CMK (cell line): ENCODE results near the gene LMF1.
"Not testable (repeated sequence)": the region's sequence is repeated elsewhere in the genome, so short reads cannot be mapped to it uniquely, and the experiment has no call there.

Experiments
- DNase-seq: peaks from one replicate; pipeline ENCODE4 v3.0.0-alpha.2; 2010; ENCODE audit warnings: low read depth

Gene LMF1

DNA sequence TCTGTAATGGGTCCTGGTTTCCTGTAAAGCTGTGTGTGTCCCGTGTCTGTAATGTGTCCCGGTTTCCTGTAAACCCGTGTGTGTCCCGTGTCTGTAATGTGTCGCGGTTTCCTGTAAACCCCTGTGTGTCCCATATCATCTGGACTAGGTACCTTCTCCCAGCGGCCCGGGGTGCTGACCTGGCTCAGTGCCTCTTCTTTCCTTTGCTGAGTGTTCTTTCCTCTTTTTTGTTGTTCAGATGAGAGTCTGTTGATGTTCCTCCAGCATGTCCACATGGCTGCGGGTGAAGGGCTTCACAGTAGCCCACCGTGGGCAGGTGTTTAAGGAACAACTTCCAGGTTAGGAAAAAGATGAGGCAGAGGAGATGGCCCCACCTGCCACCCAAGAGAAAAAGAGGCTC lies 123.6 kb downstream of the LMF1 start:
- DNase-seq = no peak

GRCh38 chr16:845351-845745 lies 125.4 kb downstream of the LMF1 start:
- DNase-seq = no peak

GRCh38 chr16:844638-845350 lies 126.0 kb downstream of the LMF1 start:
- DNase-seq = no peak

DNA sequence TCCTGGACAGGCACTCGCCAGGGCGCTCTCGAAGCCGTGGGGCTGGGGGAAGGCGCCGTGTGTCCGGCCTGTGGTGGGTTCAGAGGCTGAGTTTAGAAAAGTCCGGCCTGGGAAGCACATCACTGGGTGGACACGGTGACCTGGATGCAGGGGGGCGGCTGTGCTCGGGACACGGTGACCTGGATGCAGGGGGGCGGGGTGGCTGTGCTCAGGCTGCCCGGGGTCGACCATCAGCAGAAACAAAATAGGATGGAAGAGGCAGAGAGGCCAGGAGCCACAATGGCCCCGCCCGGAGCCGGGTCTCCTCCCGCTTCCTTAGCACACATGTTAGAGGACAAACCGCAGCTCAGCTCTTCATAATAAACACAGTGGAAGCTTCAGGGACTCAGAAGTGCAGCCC lies 127.0 kb downstream of the LMF1 start:
- DNase-seq = no peak

DNA sequence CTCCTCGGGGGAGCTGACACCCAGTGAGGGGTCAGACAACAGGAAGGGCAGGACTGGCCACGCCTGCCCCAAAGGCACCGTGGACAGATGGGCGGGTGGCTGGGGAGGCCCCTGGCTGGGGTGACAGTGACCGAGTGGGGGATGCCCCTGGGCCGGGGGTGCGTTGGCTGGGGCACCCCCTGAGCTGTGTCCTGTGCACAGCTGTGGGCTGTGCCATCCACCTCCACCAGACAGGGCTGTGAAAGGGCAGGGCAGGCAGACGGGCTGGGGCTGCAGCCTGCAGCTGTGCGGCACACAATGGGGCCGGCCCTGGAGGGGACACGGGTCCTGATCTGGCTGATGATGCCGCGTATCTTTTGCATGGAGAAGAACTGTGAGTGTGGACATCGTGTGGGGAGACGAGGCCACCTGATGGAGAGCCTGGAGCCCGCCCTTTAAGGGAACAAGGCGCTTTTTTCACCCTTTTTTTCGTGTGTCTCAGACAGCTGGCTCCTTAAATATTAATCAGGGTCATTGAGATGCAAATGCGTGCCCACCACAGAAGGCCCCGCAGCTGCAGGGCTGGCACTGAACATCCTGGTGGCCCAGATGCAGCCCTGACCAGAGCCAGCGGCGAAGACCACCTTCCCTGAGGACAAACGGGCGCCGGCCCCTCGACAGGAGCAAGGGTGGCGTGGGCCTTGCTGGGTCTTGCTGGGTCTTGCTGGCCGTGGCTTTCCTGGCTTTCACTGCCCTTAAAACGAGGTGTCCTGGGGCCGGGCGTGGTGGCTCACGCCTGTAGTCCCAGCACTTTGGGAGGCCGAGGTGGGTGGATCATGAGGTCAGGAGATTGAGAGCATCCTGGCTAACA lies 127.8 kb downstream of the LMF1 start:
- no peak for DNase-seq

DNA sequence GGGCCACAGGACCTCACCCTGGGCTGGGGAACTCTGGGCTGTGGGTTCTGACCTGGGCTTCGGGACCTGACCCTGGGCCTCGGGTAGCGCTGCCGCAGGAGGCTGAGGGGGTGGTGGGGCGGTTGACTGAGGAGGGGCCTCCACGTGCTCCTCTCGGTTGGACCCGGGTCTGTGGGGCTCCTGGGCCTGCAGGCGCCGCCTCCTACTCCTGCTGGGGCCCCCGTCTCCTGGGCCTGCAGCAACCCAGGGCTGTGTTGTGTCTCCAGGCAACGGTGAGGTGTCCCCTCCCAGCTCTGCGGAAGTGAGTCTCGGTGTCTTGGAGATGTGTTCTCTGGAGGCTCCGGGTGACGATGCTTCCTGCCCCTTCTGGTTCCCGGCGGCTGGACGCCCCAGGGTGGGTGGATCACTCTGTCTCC lies 128.7 kb downstream of the LMF1 start:
- no peak for DNase-seq

- DNase-seq = no peak
Measured at GRCh38 chr16:841455-842060, 129.2 kb downstream of the LMF1 start.

DNA sequence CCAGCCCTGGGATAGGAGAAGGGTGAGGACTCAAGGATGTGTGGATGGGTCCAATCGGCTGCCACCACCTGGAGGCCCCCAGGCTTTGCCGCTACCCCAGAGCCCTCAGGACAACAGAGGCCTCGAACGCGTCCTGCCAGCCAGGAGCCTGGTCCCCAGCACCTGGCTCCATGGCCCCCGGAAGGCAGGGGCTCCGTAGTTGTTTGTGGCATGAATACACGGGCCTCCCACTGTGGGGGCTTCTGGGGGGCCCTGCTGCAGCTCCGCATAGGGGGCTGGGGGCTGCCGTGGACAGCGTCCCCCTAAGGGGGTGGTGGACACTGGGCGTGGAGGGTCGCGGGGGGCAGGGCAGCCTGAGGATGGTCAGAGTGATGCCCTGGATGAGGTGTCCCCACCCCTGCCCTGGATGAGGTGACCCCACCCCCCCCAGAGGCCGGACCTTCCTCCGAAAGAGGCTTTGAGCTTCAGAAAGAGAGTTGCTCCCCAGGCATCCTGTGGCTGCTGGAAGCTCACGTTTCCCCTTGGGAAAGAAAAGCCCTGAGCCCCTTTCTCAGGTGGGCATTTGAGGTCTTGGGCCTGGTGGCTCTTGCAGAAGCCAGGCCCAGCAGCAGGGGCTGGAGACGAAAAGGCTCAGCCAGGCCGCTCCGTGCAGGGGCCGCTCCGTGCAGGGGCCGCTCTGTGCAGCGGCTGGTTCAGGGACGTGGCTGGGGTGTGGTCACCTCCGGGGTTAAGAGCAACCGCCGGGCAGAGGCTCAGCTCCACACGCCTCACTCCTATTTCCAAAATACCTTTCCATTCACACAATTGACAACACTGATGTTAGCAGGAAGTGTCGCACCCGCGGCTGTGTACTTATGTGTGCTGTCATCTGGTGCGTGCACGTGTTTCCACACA lies 130.0 kb downstream of the LMF1 start:
- DNase-seq = no peak

DNA sequence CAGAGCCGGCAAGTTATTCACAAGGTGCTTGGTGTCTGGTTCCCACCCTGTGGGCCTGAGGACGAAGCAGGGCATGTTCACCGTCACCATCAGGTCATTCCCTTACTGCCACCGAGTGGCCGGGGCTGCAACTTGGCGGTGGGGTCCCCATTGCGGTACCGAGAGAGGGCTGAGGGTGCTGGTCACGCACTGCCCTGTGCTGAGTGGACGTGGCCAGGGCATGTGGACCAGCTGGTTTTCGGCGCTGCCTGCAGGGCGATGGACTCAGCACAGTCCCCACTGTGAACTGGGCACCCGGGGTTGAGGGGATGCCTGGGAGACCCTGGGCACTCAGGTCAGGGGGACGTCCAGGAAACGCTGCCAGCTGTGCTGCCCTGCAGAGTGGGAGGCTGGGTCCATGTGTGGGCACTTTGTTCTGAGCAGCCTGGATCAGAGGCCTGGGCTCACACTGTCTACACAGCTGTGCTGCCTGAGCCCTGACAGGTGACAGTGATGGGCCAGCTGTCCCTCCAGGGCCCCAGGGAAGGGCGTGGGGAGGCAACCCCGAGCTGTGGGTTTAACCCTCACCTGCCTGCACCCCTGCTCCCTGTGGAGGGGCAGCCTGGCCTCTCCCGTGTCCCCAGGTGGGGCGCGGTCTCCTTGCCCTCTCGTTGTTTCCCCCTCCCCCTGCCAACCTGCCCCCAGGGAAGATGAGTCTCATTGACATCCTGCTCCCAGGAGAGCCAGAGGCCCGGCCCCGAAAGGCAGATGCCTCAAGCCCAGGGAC lies 131.0 kb downstream of the LMF1 start:
- no peak for DNase-seq

DNA sequence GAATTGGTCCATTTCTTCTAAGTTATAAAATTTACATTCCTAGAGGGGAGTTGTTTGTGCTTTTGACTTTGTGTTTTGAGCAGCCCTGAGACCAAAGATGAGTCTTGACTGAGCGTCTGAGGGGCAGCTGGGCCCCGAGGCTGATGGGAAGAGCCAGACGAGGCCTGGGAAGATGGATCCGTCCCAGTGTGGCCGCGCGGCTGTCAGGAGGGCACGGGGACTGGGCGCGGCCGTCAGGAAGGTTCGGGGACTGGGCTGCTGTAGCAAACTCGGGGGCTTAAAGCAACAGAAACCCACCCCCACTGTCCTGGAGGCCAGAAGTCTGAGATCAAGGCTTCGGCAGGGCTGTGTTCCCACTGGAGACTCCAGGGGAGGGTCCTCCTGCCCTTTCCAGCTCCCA lies 132.0 kb downstream of the LMF1 start:
- no peak for DNase-seq

DNA sequence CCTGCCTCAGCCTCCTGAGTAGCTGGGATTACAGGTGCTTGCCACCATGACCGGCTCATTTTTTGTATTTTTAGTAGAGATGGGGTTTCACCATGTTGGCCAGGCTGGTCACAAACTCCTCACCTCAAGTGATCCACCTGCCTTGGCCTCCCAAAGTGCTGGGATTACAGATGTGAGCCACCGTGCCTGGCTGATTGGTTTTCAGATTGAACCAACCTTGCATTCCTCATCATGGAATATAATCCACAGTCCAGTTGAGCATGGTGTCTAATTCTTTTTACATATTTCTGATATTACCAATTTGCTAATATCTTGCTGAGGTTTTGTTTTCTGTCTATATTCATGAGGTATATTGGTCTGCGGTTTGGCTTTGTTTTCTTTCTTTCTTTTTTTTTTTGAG lies 134.0 kb downstream of the LMF1 start:
- DNase-seq = not testable (repeated sequence)

- no peak for DNase-seq
Measured at GRCh38 chr16:836221-836620, 134.6 kb downstream of the LMF1 start.

DNA sequence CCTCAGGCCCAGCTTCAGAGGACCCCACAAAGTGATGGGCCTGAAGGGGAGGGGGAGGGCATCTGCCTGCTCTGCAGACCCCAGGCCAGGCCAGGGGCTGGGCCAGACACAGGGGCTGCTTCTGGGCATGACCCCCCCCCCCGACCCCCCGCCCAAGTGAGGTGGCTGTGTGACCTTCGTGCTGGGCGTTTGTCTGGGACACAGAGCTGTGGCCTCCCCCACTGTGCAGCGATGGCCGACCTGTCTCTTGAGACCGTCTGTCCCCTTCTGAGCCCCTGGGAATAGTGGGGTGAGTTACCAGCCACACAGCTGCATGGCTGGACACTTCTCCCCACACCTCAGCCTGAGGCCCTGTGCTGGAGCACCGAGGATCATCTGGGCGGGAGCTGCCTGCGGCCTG lies 135.4 kb downstream of the LMF1 start:
- DNase-seq = no peak

DNA sequence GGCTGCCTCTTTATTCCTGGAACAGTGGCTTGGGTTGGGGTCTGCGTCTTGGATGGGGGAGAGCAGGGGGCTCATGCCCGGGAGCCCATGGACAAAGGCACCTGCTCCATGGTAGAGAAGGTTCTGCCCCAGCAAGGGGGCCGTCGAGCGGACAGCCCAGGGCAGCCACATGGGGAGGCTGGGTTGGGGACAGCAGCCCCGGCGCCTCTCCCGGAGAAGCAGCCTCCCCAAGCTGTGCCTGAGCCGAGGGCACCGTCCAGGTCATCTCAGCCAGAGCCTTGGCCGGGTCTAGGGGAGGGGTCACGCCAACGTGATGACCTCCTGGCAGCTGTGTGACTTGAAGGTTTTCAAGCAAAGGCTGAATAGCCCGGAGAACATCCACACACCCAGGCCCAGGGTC lies 137.4 kb downstream of the LMF1 start:
- no peak for DNase-seq

GRCh38 chr16:832652-833336 lies 138.0 kb downstream of the LMF1 start:
- DNase-seq = no peak

- no peak for DNase-seq
Measured at GRCh38 chr16:831571-832413, 139.0 kb downstream of the LMF1 start.

GRCh38 chr16:830871-831570 lies 139.8 kb downstream of the LMF1 start:
- no peak for DNase-seq

GRCh38 chr16:830107-830870 lies 140.5 kb downstream of the LMF1 start:
- no peak for DNase-seq
